NOMO-1 treated with dmso at 0.1 percent for 144 hours (cell line): Measurements from ENCODE around the gene AP4B1.

Source experiments
- DNase-seq: peaks from one replicate; lab custom pipeline; 2025; ENCODE audit not compliant: unreplicated experiment; lab: John Stamatoyannopoulos, UW

The AP4B1 gene

DNA sequence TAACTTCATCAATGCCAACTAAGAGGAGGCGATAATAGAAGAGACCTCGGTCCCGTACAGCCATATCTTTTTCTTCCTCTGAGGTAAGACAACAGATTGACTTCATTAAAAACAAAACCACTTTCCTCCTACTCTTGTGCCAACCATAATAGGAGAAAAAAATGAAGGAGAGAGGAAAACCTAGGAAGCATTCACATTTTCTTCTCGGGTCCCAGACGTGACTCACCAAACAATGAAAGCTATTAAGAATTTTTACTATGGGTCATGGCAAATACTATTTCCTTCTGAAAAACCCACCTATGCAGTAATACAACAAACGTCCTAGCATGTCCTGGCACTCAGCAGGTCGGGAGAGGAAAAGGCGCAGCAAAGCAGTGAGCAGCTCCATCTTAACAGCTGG, 8.6 kb downstream of the AP4B1 start:
- no peak for DNase-seq

DNA sequence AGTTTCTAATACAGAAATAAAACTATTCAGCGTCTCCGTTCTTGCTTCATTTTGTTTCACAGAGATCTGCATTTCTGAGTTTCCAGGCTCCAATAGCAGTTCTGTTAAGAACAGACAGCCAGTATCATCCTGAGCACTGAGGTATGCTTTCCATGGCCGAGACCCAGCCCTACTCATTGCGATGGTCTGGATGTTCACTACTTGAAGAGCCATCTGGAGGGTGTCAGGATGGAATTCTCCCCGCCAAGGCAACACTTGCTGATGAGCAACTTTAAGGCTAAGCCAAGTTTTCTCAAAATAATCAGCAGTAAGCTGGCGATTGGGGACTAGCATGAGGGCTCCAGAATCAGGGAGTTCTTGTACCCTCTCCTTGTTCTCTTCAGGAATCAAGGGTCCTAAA, 9.5 kb downstream of the AP4B1 start:
- DNase-seq: no peak

DNA sequence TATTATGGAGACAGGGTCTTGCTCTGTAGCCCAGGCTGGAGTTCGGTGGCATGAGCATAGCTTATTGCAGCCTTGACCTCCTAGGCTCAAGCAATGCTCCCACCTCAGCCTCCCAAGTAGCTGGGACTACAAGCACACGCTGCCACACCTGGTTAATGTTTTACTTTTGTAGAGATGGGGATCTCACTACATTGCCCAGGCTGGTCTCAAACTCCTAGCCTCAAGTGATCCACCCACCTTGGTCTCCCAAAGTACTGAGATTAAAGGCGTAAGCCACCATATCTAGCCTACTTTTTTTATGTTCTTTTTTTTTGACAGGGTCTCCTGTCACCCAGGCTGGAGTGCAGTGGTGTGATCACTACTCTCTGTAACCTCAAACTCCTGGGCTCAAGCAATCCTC, 11.3 kb downstream of the AP4B1 start:
- DNase-seq: no peak

DNA sequence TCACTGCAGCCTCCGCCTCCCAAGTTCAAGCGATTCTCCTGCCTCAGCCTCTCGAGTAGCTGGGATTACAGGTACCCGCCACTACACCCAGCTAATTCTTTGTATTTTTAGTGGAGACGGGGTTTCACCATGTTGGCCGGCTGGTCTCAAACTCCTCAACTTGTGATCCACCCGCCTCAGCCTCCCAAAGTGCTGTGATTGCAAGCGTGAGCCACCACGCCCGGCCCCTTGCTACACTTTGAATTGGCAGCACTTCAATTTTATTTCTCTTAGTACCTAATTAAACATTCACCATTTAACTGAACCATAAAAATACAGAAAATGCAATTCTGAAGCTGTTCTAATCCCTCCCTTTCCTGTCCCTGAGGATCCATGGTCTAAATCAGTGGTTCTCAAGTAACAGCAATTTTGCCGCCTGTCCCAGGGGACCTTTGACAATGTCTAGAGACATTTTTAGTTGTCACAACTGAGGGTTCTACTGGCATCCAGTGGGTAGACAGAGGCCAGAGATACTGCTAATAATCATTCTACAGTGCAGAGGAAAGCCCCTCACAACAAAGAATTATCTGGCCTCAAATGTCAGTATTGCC, 12.9 kb downstream of the AP4B1 start:
- no peak for DNase-seq

DNA sequence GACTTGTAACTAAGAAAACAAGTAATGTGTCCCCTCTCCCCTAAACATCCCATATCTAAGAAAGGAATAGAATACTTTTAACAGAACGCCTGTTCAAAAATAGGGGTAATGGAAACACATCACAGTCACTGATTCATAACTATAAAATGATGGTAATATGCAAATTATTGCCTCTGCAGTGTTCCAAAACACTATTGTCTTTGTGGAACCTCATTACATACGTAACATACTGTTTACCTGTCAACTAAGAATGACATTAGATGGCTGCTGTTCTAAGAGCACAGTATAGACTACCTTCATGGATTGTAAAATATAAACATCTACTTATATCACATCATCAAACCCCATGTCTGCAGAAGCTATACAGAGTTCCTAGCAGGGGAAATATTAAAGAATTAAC, 13.8 kb downstream of the AP4B1 start:
- no peak for DNase-seq

DNA sequence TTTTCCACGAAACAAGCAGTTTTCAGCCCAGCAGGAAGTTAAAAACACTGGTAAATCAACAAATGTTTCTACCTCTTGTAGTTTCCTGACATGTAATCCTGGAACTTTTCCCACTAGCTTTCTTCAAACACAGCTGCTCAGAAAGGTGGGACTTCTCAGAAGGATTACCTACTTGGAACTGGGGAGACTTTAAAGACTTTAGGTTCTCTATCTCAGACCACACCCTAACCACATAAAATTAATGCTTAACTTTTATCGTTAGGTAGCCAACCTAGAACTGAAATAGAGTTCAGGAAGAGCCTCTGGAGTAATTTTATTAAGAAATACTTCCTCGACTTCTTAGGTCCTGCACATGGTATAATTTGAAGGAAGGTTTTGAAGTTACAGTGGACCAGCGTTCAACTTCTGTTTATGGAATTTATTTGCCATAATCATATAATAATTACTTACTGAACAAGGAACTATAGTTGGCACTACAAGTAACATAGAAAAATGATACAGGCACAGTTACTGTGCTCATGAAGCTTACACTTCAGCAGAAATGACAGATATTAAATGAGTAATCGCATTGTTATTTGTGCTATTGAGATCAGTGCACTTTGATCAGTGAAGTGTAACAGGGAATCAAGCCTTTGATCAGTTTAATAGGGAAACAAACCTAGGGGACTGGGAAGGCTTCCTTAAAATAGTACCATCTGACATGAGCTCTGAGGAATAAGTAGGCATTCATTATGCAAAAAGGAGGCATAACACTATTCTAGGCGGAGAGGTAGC, 17.0 kb downstream of the AP4B1 start, which contains the start of gene BCL2L15:
Gene BCL2L15, minus strand, starts transcription at position 180 of the 774 bp plus-strand sequence. CDS start 206 bp downstream, outside the sequence.
- DNase-seq: no peak

DNA sequence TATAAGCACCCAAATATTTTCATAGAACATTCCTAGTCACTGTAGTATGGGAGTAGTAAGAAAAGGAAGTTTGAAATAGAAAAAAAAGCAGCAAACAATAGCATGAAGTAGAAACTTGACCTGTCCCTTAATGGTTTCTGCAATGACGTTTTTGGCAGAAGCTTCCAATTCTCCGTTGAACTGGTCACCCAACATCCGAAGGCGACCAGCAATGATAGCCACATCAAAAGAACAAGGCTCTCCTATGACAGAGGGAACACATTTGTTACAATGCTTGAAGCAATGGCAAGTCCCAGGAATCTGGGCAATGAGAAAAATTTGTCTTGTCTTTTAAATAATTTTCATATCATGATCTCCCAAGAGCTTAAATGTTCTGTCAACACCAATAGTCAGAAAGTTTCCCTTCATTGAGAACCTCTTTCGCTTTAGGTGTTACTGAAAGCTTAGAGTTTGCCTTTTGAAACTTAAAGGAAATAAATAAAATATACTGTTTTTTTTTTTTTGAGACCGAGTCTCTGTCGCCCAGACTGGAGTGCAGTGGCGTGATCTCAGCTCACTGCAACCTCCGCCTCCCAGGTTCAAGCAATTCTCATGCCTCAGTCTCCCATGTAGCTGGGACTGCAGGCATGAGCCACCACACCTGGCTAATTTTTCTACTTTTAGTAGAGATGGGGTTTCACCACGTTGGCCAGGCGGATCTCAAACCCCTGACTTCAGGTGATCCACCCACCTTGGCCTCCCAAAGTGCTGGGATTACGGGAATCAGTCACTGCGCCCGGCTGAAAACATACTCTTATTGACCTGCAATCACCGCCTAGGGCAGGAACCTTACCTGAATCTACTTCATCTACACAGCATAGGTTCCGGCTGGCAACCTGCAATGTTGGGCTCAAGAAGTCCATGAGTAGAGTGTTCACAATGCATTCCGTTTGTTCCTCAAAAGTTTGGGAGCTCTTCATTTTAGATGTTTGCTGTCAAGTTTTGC, 17.9 kb downstream of the AP4B1 start:
- DNase-seq: no peak

DNA sequence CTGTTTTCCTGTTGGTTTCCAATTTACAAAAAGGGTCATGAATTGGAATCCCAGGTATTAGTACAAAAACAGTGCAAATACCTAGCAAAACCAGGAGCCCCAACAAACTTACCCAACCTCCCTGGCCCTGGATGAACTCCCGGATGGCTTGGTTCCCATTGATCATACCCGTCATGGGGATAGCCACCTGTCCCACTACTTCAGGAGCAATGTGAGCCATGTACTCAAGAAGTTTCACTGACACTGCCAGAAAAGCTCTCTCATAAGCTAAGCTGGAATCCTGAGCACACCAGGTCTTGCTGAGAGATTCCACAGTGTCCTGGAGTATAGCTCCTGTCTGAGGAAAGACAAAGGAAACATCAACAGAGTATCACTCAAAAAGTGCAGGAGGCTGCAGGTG, 22.9 kb downstream of the AP4B1 start:
- no peak for DNase-seq

DNA sequence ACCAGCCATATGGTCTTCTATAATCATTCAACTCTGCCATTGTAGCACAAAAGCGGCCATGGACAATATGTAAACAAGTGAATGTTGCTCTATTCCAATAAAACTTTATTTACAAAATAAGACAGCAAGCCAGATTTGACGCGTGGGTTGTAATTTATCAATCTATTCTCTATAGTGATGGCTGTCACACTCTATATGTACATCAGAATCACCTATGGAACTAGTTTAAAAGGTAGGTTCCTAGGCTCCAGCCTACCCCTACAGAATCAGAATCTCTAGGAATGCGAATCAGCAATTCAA, 24.9 kb downstream of the AP4B1 start:
- DNase-seq: no peak

DNA sequence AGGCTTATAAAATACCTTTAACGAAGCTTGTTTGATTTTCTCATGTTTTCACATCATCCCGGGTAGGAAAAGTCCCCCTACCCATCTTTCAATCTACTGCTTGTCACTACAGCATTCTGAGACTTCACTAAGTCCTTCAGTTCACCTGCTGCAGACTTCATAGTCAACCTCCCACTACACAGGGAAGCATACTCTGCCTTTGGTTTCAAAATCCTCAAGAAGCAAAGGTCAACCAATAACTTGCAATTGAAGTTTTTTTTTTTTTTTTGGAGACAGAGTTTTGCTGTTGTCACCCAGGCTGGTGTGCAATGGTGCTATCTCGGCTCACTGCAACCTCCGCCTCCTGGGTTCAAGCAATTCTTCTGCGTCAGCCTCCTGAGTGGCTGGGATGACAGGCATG, 28.4 kb downstream of the AP4B1 start:
- DNase-seq: no peak

DNA sequence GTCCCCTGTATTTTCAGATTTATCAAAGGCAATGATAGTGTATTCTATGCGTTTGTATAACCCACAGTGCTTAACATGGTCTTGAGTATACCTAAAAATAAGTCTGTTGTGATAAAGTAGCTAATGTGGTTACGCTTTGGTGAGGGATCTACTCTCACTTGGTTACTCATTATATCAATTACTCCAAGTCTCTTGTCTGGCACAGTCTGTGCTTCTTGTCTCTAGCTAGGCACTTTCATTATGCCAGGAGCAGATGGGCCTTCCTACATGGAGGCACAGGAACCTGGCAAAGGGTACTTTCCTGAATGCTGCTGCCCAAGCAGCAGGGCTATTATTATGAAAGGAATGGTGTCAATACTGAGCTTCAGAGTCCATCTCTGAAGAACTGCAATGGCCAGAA, 28.9 kb downstream of the AP4B1 start:
- DNase-seq: no peak

DNA sequence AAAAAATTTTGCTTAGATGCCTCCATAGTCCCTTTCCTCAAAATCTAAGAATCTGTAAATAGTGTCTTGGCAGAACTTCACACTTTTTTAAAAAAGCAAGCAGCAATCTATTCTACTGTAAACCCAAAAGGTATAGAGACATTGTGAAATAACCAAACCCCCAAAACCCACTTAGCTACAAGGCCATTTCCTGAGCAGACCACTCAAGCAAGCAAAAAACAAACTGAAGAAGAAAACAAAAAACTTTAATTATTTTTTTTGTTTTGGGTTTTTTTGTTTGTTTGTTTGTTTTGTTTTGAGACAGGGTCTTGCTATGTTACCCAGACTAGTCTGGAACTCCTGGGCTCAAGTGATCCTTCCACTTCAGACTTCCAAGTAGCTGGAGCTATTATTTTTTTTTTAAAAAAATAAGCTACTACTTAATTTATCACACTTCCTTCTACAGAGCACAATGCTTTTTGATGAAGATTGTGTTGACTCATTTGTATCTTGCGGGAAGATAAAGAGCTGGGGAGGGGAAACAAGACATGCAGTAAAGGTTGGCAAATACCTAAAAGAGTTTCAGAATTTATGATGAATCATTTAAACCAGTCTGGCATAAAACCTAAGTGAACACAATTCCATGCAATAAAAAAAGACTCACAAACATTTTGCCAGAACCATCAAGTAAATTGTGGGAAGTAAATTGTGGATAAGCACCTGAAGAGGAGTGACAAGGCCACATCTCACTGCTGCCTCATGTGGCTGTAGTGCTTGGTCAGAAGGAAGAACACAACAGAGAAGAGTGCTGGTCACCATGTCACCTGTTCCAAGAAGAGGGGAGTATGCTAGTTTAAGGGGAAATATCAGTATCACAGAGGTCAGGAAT, 30.4 kb downstream of the AP4B1 start:
- DNase-seq: peak; percentile 30

DNA sequence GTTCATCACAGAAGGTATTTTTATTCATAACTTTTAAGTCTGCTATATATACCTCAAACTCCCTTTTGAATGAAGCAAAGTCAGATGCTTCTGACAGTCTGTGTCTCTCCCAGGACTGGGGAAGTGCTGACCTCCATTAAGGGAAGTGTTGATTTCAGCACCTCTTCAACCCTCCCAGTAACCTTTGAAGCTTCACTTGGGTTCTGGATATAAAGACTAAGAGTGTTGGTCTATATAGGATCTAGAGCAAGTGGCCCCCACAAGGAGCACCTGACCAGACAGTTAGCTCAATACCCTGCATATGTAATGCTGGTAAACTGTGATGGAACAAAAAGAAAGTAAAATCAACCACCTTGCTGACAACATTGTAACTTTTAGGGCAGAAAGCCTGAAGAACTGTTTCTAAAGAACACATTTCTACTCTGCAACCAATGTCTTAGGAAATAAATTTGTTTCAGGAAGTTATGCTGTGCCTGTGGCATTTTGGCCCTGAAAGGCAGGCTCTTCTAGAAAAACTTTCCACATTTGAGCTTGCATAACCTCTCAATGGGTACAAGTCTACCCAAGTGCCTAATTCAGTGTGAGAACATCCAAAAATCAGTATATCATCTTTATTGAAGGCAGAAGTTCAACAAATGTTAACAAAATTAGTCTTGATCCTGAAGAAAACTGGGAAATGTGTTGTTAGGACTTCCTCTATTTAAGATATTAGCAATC, 32.2 kb downstream of the AP4B1 start:
- DNase-seq: peak; percentile 57

DNA sequence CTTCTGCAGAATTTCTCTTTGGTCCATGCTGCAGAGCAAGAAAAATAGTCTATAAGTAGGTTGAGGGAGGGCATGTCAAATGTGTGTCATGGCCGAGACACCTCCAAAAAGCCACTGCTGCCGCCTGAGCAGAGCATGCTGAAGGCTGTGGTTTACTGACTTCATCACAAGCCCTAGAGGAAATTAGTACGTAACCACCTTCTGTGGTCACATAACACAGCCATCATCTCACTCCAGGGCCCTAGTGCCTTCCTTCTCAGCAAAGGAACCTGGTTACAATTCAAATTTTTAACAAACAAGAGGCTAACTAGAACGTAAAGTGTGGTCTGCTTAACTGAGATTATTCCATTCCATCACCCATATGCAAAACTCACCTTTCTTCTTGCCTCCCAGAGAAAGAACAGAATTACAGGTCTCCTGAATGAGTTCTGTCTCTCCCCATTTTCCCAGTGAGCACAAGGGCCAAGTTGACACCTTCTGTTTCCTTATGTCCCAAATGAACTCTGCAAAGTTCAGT, 32.9 kb downstream of the AP4B1 start, which contains the start of gene PTPN22:
Gene PTPN22, minus strand, starts transcription at position 116 of the 517 bp plus-strand sequence.
- peak; percentile 84 for DNase-seq

DNA sequence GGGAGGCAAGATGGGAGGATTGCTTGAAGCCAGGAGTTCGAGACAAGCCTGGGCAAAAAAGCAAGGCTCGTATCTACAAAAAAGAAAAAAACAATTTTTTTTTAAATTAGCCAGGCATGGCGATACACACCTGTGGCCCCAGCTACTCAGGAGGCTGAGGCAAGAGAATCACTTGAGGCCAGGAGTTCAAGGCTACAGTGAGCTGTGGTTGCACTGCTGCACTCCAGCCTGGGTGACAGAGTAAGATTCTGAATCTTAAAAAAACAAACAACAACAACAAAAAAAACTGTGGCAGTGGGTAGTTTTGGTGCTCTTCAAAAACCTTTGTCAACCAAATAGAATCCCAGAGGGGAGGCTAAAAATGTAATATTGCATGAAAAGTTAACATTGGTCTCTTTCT, 33.8 kb downstream of the AP4B1 start:
- no peak for DNase-seq

DNA sequence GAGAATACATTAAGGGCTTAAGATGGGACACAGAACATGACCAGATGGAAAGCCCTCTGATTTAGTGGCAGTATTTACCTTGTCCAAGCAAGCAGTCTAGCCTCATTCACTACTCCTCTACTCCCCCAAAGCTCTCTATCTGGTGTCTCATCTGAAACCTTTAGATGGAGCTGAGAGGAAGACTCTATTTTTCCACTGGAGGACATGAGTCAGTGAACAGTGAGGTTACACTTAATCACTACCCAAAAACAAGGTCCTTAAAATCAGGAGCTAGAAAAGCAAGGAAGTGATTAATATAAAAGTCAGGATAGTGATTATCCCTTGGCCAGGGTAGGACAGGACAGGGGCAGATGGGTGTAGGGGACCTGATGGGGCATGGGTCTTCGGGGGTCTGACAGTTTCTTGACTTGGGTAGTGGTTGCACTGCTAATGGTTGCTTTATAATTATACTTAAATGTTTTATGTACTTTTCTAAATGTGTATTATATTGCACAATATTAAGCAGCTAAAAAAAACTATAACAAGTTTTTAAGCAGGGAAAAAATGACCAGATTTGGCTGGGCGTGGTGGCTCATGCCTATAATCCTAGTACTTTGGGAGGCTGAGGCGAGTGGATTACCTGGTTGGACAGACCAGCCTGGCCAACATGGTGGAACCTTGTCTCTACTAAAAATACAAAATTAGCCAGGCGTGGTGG, 36.1 kb downstream of the AP4B1 start:
- DNase-seq: no peak

DNA sequence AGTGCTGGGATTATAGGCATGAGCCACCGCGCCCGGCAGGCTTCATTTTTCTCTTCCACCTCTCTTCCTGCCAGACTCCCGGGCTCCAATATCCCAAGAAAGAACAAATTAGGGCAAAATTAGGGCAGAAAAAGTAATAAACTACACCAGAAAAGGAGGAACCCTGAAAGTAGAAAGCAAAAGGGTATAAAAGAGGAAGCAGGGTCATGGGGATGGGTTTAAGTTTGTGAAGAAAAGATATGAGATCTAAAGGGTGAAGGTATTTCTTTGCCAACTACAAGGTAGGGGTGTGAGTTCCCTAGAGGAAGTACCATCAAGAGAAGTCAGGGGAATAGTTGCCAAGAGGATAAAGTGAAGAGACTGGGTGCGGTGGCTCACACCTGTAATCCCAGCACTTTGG, 43.0 kb downstream of the AP4B1 start:
- DNase-seq: no peak

DNA sequence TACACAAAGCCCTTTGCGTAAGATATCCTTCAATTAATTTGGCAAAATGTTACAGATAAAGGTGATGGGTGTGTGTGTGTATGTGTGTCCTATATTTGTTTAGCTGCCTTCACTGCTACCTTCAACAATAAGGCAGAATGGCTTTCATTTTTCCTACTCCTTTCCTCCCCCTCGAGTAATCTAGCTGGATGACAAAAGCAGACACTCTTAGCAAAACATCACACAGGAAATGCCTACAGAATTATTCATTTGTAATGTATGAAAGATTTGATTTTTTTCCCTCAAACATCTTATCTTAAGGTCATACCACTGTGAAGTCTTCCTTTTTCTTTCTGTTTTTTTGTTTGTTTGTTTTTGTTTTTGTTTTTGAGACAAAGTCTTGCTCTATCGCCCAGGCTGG, 43.7 kb downstream of the AP4B1 start:
- no peak for DNase-seq

DNA sequence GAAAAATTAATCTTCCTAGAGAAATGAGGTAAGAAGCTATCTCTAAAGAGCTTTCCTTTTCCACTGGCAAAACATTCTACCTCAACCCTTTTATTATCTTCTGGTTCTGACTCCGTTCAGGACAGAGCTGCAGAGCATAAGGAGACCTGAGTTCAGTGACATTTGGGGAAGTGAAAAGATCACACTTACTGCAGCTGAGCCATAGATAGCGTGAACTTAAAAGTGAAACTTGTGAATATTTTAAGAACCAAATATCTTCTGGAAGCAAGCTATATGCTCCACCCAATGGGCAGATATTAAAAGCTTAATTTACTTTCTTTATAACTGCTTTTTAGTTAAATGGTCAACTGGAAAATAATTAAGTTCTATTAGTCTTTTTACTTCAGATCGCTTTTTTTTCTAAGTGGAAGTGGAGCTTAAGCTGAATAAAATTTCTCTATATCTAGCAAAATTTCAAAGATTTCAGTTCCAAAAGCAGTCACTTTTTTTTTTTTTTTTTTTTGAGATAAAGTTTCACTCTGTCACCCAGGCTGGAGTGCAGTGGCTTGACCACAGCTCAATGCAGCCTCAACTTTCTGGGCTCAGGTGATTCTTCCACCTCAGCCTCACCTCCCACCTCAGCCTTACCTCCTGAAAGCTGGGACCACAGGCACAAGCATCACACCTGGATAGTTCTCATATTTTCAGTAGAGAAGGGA, 45.0 kb downstream of the AP4B1 start:
- peak; percentile 35 for DNase-seq
